ENCODE data around the gene CRTAP.

DNA sequence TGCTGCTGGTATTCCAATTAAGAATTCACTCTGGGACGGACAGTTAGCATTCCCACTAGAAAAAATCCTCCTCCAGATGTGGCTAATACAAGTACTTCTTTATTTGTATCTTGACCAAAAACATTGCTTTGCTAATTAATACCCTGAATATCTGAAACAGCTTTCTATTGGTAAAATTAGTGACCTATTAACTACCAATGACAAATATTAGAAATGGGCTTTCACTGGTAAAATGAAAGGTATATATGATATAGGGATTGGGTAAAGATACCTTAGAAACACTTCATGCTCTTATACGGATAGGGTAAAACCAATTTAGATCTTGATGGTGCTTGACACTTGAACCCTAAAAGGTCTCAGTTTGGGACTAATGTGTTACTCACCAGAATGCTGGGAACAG, 52.3 kb downstream of the CRTAP start:
- no peak for TF ChIP-seq POLR2AphosphoS5 (IDR thresholded peaks at IDR 0.05; ENCODE audit: low read depth)
- TF ChIP-seq CTCF (IDR thresholded peaks at IDR 0.05; ENCODE audit: insufficient read depth, low read length): no peak
